HEK293 (cell line): ENCODE data around the gene MALRD1.

Source experiments
- CTCF ChIA-PET: fragments of 350-600 bp; formaldehyde crosslinking; extraction: SDS; loops from one replicate; lab custom pipeline; 2021; ENCODE audit warnings: antibody characterized with exemption; lab: Yijun Ruan, JAX
- POLR2A ChIA-PET: fragments of 300-600 bp; formaldehyde crosslinking; extraction: SDS; loops from one replicate; lab custom pipeline; 2020; ENCODE audit warnings: antibody characterized with exemption, inconsistent platforms; lab: Yijun Ruan, JAX
- H3K27ac ChIP-seq: fragments of 200-500 bp; sonication (Bioruptor generic); 2 replicates; pipeline ENCODE4 v1.5.1; 2014; ENCODE audit warnings: low read depth, low read length, control low read depth, inconsistent platforms; ENCODE audit errors: extremely low read depth
- H3K36me3 ChIP-seq, 2 experiments: fragments of 200-500 bp in 1 of 2; sonication (Bioruptor generic) in 1 of 2; 1 replicate in 1 of 2; 2 replicates in 1 of 2; pipeline ENCODE4 v1.5.1; 2014 to 2017; ENCODE audit warnings: inconsistent platforms in 2 of 2, low read length in 2 of 2; ENCODE audit not compliant: control insufficient read depth in 2 of 2, insufficient read depth in 1 of 2
- H3K4me1 ChIP-seq: fragments of 200-500 bp; sonication (Bioruptor generic); 2 replicates; pipeline ENCODE4 v1.5.1; 2014; ENCODE audit warnings: mild to moderate bottlenecking, low read length, inconsistent platforms; ENCODE audit not compliant: control insufficient read depth, insufficient read depth
- H3K4me3 ChIP-seq: 2 replicates; pipeline ENCODE4 v1.5.1; 2011; ENCODE audit warnings: low read depth, mild to moderate bottlenecking, control low read depth, low read length, moderate library complexity
- H3K9me3 ChIP-seq: fragments of 200-500 bp; sonication (Bioruptor generic); 2 replicates; pipeline ENCODE4 v1.5.1; 2014; ENCODE audit warnings: low read depth, low read length, inconsistent platforms; ENCODE audit not compliant: control insufficient read depth, insufficient read depth
- HOXD13 ChIP-seq: sonication (generic); formaldehyde crosslinking; IDR thresholded peaks from 2 replicates; pipeline ENCODE4 v1.8.0; 2022; ENCODE audit warnings: missing genetic modification reagents, borderline replicate concordance
- ZBTB20 ChIP-seq: fragments of 450-650 bp; formaldehyde crosslinking; IDR thresholded peaks from 2 replicates; pipeline ENCODE4 v1.5.1; 2016; ENCODE audit warnings: missing biosample characterization, missing genetic modification characterization
- ZNF138 ChIP-seq: fragments of 450-650 bp; formaldehyde crosslinking; IDR thresholded peaks from 2 replicates; pipeline ENCODE4 v1.5.1; 2016; ENCODE audit warnings: missing biosample characterization, missing genetic modification characterization, borderline replicate concordance
- ZNF221 ChIP-seq: fragments of 450-650 bp; formaldehyde crosslinking; IDR thresholded peaks from 2 replicates; pipeline ENCODE4 v1.5.1; 2017; ENCODE audit warnings: missing biosample characterization, missing genetic modification characterization, borderline replicate concordance
- ZNF23 ChIP-seq: fragments of 450-650 bp; formaldehyde crosslinking; IDR thresholded peaks from 2 replicates; pipeline ENCODE4 v1.5.1; 2016; ENCODE audit warnings: missing biosample characterization, missing genetic modification characterization, borderline replicate concordance
- ZNF274 ChIP-seq, 2 experiments: fragments of 200-500 bp in 1 of 2; fragments of 450-650 bp in 1 of 2; sonication (Bioruptor generic) in 1 of 2; formaldehyde crosslinking in 1 of 2; IDR thresholded peaks; 2 replicates each; pipeline versions ENCODE4 v1.5.1 to v1.6.1; 2014 to 2016; ENCODE audit warnings: borderline replicate concordance in 1 of 2, inconsistent platforms in 1 of 2, low read length in 1 of 2, missing biosample characterization in 1 of 2, missing genetic modification characterization in 1 of 2
- ZNF302 ChIP-seq: fragments of 450-650 bp; formaldehyde crosslinking; IDR thresholded peaks from 2 replicates; pipeline ENCODE4 v1.5.1; 2016; ENCODE audit warnings: missing biosample characterization, missing genetic modification characterization, low read depth
- ZNF394 ChIP-seq: fragments of 450-650 bp; formaldehyde crosslinking; IDR thresholded peaks from 2 replicates; pipeline ENCODE4 v1.5.1; 2016; ENCODE audit warnings: missing biosample characterization, missing genetic modification characterization, mild to moderate bottlenecking, moderate library complexity, borderline replicate concordance
- ZNF433 ChIP-seq: fragments of 450-650 bp; formaldehyde crosslinking; IDR thresholded peaks from 2 replicates; pipeline ENCODE4 v1.5.1; 2016; ENCODE audit warnings: missing biosample characterization, missing genetic modification characterization, low read depth
- ZNF585B ChIP-seq: fragments of 450-650 bp; formaldehyde crosslinking; IDR thresholded peaks from 2 replicates; pipeline ENCODE4 v1.5.1; 2016; ENCODE audit warnings: missing biosample characterization, missing genetic modification characterization
- ZNF707 ChIP-seq: fragments of 450-650 bp; formaldehyde crosslinking; IDR thresholded peaks from 2 replicates; pipeline ENCODE4 v1.5.1; 2016; ENCODE audit warnings: missing biosample characterization, missing genetic modification characterization
- ZNF76 ChIP-seq: fragments of 450-650 bp; formaldehyde crosslinking; IDR thresholded peaks from 2 replicates; pipeline ENCODE4; 2016; ENCODE audit warnings: low read depth, missing biosample characterization, missing genetic modification characterization, borderline replicate concordance
- ZSCAN23 ChIP-seq: fragments of 450-650 bp; formaldehyde crosslinking; IDR thresholded peaks from 2 replicates; pipeline ENCODE4 v1.5.1; 2016; ENCODE audit warnings: missing biosample characterization, missing genetic modification characterization
- ZSCAN30 ChIP-seq: fragments of 450-650 bp; IDR thresholded peaks from 2 replicates; pipeline ENCODE4 v1.5.1; 2018; ENCODE audit warnings: missing biosample characterization, mild to moderate bottlenecking, missing genetic modification characterization, moderate library complexity
- TF ChIP-seq, protein P1 (sequence below): fragments of 450-650 bp; formaldehyde crosslinking; IDR thresholded peaks from 2 replicates; pipeline ENCODE4 v1.5.1; 2017; ENCODE audit warnings: missing biosample characterization, missing genetic modification characterization
- TF ChIP-seq, protein P2 (sequence below): fragments of 450-650 bp; formaldehyde crosslinking; IDR thresholded peaks from 2 replicates; pipeline ENCODE4 v1.5.1; 2016; ENCODE audit warnings: missing biosample characterization, missing genetic modification characterization
- TF ChIP-seq, protein P3 (sequence below): fragments of 450-650 bp; formaldehyde crosslinking; conservative IDR thresholded peaks from 2 replicates; pipeline ENCODE4 v1.5.1; 2016; ENCODE audit warnings: low read depth, missing biosample characterization, missing genetic modification characterization
- TF ChIP-seq, protein P4 (sequence below): fragments of 450-650 bp; formaldehyde crosslinking; IDR thresholded peaks from 2 replicates; pipeline ENCODE4 v1.5.1; 2016; ENCODE audit warnings: missing biosample characterization, missing genetic modification characterization, borderline replicate concordance
- TF ChIP-seq, protein P5 (sequence below): fragments of 450-650 bp; formaldehyde crosslinking; IDR thresholded peaks from 2 replicates; pipeline ENCODE4 v1.5.1; 2016; ENCODE audit warnings: missing biosample characterization, missing genetic modification characterization, borderline replicate concordance
- TF ChIP-seq, protein P6 (sequence below): fragments of 450-650 bp; formaldehyde crosslinking; IDR thresholded peaks from 2 replicates; pipeline ENCODE4 v1.5.1; 2016; ENCODE audit warnings: missing biosample characterization, missing genetic modification characterization

Gene MALRD1

GRCh38 chr10:19133992-19134391 lies 85.4 kb downstream of the MALRD1 start:
- H3K9me3 ChIP-seq: no peaks in the 10 kb centered on the region
- TF ChIP-seq ZNF707 (tag by site-specific recombination): no peak
- TF ChIP-seq ZNF394 (tag by site-specific recombination): no peak
- TF ChIP-seq ZBTB20 (tag by site-specific recombination): no peak
- no peak for TF ChIP-seq ZSCAN30 (tag by site-specific recombination)
- no peak for TF ChIP-seq ZNF138
- no peak for TF ChIP-seq HOXD13 (CRISPR knock-in tag)
- no peak for TF ChIP-seq ZNF221 (tag by site-specific recombination)
- TF ChIP-seq, protein P1, sequence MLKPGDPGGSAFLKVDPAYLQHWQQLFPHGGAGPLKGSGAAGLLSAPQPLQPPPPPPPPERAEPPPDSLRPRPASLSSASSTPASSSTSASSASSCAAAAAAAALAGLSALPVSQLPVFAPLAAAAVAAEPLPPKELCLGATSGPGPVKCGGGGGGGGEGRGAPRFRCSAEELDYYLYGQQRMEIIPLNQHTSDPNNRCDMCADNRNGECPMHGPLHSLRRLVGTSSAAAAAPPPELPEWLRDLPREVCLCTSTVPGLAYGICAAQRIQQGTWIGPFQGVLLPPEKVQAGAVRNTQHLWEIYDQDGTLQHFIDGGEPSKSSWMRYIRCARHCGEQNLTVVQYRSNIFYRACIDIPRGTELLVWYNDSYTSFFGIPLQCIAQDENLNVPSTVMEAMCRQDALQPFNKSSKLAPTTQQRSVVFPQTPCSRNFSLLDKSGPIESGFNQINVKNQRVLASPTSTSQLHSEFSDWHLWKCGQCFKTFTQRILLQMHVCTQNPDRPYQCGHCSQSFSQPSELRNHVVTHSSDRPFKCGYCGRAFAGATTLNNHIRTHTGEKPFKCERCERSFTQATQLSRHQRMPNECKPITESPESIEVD: no peak
- no peak for TF ChIP-seq ZNF302 (tag by site-specific recombination)
- no peak for TF ChIP-seq ZSCAN23 (tag by site-specific recombination)
- no peak for TF ChIP-seq ZNF76 (tag by site-specific recombination)
- TF ChIP-seq, protein P2, sequence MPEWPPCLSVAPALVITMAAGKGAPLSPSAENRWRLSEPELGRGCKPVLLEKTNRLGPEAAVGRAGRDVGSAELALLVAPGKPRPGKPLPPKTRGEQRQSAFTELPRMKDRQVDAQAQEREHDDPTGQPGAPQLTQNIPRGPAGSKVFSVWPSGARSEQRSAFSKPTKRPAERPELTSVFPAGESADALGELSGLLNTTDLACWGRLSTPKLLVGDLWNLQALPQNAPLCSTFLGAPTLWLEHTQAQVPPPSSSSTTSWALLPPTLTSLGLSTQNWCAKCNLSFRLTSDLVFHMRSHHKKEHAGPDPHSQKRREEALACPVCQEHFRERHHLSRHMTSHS: no peak
- H3K36me3 ChIP-seq: no peaks in the 10 kb centered on the region
- H3K27ac ChIP-seq: no peak overlapping the region
- ChIA-PET CTCF (no interaction called here), POLR2A (no interaction called here)
- H3K4me3 ChIP-seq: no peak overlapping the region
- no peaks in the 10 kb centered on the region for H3K4me1 ChIP-seq

DNA sequence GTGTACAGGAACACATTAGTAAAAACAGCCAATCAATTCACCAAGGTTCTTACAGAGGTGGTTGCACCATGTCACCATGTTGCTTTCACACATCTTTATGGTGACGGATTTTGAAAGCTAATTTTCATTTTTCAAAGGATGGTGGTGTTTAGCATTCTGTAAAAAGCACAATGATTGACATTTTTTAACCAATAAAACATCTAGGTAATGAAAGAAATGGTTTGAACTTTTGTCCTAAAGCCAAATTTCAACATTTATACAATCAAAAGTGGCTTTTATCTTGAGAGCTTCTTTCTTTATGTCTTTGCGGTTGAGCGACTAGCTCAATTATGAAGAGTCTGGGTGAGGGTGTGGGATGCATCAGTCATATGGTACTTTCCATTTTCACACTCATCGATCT lies 94.4 kb downstream of the MALRD1 start:
- ChIA-PET POLR2A (no interaction called here), CTCF (no interaction called here)
- no peaks in the 10 kb centered on the region for H3K4me1 ChIP-seq
- no peaks in the 10 kb centered on the region for H3K36me3 ChIP-seq
- no peak overlapping the region for H3K27ac ChIP-seq
- TF ChIP-seq, protein P3, sequence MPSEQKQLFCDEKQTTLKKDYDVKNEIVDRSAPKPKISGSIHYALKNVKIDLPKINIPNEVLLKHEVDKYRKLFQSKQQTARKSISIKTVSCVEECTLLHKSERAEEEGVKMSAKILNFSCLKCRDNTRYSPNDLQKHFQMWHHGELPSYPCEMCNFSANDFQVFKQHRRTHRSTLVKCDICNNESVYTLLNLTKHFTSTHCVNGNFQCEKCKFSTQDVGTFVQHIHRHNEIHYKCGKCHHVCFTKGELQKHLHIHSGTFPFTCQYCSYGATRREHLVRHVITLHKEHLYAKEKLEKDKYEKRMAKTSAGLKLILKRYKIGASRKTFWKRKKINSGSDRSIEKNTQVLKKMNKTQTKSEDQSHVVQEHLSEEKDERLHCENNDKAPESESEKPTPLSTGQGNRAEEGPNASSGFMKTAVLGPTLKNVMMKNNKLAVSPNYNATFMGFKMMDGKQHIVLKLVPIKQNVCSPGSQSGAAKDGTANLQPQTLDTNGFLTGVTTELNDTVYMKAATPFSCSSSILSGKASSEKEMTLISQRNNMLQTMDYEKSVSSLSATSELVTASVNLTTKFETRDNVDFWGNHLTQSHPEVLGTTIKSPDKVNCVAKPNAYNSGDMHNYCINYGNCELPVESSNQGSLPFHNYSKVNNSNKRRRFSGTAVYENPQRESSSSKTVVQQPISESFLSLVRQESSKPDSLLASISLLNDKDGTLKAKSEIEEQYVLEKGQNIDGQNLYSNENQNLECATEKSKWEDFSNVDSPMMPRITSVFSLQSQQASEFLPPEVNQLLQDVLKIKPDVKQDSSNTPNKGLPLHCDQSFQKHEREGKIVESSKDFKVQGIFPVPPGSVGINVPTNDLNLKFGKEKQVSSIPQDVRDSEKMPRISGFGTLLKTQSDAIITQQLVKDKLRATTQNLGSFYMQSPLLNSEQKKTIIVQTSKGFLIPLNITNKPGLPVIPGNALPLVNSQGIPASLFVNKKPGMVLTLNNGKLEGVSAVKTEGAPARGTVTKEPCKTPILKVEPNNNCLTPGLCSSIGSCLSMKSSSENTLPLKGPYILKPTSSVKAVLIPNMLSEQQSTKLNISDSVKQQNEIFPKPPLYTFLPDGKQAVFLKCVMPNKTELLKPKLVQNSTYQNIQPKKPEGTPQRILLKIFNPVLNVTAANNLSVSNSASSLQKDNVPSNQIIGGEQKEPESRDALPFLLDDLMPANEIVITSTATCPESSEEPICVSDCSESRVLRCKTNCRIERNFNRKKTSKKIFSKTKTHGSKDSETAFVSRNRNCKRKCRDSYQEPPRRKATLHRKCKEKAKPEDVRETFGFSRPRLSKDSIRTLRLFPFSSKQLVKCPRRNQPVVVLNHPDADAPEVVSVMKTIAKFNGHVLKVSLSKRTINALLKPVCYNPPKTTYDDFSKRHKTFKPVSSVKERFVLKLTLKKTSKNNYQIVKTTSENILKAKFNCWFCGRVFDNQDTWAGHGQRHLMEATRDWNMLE (tag by site-specific recombination): no peak
- TF ChIP-seq ZNF585B (tag by site-specific recombination) (no peak), ZNF23 (no peak), ZNF433 (tag by site-specific recombination) (no peak), ZNF274 (IDR thresholded peaks at IDR 0.05; ENCODE audit: low read length) (no peak), ZNF274 (tag by site-specific recombination; IDR thresholded peaks at IDR 0.05; ENCODE audit: borderline replicate concordance) (no peak)
- TF ChIP-seq, protein P4, sequence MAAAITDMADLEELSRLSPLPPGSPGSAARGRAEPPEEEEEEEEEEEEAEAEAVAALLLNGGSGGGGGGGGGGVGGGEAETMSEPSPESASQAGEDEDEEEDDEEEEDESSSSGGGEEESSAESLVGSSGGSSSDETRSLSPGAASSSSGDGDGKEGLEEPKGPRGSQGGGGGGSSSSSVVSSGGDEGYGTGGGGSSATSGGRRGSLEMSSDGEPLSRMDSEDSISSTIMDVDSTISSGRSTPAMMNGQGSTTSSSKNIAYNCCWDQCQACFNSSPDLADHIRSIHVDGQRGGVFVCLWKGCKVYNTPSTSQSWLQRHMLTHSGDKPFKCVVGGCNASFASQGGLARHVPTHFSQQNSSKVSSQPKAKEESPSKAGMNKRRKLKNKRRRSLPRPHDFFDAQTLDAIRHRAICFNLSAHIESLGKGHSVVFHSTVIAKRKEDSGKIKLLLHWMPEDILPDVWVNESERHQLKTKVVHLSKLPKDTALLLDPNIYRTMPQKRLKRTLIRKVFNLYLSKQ: no peak
- TF ChIP-seq, protein P5, sequence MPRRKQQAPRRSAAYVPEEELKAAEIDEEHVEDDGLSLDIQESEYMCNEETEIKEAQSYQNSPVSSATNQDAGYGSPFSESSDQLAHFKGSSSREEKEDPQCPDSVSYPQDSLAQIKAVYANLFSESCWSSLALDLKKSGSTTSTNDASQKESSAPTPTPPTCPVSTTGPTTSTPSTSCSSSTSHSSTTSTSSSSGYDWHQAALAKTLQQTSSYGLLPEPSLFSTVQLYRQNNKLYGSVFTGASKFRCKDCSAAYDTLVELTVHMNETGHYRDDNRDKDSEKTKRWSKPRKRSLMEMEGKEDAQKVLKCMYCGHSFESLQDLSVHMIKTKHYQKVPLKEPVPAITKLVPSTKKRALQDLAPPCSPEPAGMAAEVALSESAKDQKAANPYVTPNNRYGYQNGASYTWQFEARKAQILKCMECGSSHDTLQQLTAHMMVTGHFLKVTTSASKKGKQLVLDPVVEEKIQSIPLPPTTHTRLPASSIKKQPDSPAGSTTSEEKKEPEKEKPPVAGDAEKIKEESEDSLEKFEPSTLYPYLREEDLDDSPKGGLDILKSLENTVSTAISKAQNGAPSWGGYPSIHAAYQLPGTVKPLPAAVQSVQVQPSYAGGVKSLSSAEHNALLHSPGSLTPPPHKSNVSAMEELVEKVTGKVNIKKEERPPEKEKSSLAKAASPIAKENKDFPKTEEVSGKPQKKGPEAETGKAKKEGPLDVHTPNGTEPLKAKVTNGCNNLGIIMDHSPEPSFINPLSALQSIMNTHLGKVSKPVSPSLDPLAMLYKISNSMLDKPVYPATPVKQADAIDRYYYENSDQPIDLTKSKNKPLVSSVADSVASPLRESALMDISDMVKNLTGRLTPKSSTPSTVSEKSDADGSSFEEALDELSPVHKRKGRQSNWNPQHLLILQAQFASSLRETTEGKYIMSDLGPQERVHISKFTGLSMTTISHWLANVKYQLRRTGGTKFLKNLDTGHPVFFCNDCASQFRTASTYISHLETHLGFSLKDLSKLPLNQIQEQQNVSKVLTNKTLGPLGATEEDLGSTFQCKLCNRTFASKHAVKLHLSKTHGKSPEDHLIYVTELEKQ (tag by site-specific recombination): no peak
- TF ChIP-seq, protein P6, sequence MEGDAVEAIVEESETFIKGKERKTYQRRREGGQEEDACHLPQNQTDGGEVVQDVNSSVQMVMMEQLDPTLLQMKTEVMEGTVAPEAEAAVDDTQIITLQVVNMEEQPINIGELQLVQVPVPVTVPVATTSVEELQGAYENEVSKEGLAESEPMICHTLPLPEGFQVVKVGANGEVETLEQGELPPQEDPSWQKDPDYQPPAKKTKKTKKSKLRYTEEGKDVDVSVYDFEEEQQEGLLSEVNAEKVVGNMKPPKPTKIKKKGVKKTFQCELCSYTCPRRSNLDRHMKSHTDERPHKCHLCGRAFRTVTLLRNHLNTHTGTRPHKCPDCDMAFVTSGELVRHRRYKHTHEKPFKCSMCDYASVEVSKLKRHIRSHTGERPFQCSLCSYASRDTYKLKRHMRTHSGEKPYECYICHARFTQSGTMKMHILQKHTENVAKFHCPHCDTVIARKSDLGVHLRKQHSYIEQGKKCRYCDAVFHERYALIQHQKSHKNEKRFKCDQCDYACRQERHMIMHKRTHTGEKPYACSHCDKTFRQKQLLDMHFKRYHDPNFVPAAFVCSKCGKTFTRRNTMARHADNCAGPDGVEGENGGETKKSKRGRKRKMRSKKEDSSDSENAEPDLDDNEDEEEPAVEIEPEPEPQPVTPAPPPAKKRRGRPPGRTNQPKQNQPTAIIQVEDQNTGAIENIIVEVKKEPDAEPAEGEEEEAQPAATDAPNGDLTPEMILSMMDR (tag by site-specific recombination): no peak
- TF ChIP-seq, all 188 proteins: peak for 0
- H3K9me3 ChIP-seq: no peaks in the 10 kb centered on the region
- H3K4me3 ChIP-seq: no peak overlapping the region
